K562 (cell line): Measurements from ENCODE around the gene MICAL2. TPM values are rescaled to one million over a fixed set of nuclear protein-coding genes. Genes with fewer than 3 reads are reported as not detected.

ENCODE experiments used
- ATAC-seq: fragments of 200-7000 bp; cut with Tn5 transposase; 3 replicates; pipeline ENCODE4 v1.9.1; 2020; ENCODE audit warnings: moderate library complexity
- BruUV-seq: library from RNA; stranded (reverse); fragments of 400-500 nt; replicated peaks from 2 replicates; lab custom pipeline; 2021; lab: Mats Ljungman, UMichigan
- CTCF ChIA-PET: fragments of 300-600 bp; formaldehyde crosslinking; extraction: SDS; loops from one replicate; lab custom pipeline; 2021; ENCODE audit warnings: low intra/inter-chr PET ratio; lab: Yijun Ruan, JAX
- POLR2A ChIA-PET: fragments of 300-600, 350-650 bp; sonication (Branson Sonifier 250); formaldehyde crosslinking; extraction: SDS; loops from one replicate; lab custom pipeline; 2021; ENCODE audit warnings: antibody characterized with exemption, inconsistent platforms; lab: Yijun Ruan, JAX
- DNase-seq, 4 experiments: peaks; one replicate each; pipeline versions ENCODE4 v3.0.0 to v3.0.0-alpha.2; 2011 to 2018; ENCODE audit warnings: low spot score in 3 of 4, mixed read lengths in 3 of 4; ENCODE audit errors: extremely low read depth in 1 of 4
- FAIRE-seq: peaks from 2 replicates; lab custom pipeline; 2011; peaks lifted over from hg19 to GRCh38; lab: Jason Lieb, UNC
- H2AFZ ChIP-seq: 2 replicates; pipeline ENCODE4 v1.6.0; 2011; ENCODE audit warnings: low read depth, low read length, control low read depth, inconsistent platforms
- H3K27ac ChIP-seq: fragments of 200-600 bp; 3 replicates; pipeline ENCODE4 v1.8.0; 2011; ENCODE audit warnings: low read depth, mild to moderate bottlenecking, control low read depth, inconsistent platforms, low read length, moderate library complexity, mixed read lengths; ENCODE audit errors: extremely low read depth
- H3K27me3 ChIP-seq, 2 experiments: fragments of 300-600 bp in 1 of 2; 2 replicates in 1 of 2; 3 replicates in 1 of 2; pipeline versions ENCODE4 v1.6.0 to v1.8.0; 2011; ENCODE audit warnings: inconsistent platforms in 2 of 2, low read length in 2 of 2, mild to moderate bottlenecking in 1 of 2, mixed read lengths in 1 of 2, moderate library complexity in 1 of 2; ENCODE audit not compliant: control insufficient read depth in 2 of 2, insufficient read depth in 2 of 2
- H3K36me3 ChIP-seq: fragments of 300-600 bp; 3 replicates; pipeline ENCODE4 v1.8.0; 2011; ENCODE audit warnings: mild to moderate bottlenecking, low read length, inconsistent platforms; ENCODE audit not compliant: control insufficient read depth, insufficient read depth
- H3K4me1 ChIP-seq, 2 experiments: fragments of 200-600 bp in 1 of 2; replicated peaks in 1 of 2; 2 replicates in 1 of 2; 3 replicates in 1 of 2; pipeline versions ENCODE4 v1.5.1 to v1.8.0; 2011; ENCODE audit warnings: inconsistent platforms in 2 of 2, low read length in 2 of 2, mild to moderate bottlenecking in 1 of 2, mixed read lengths in 1 of 2, moderate library complexity in 1 of 2; ENCODE audit not compliant: control insufficient read depth in 2 of 2, insufficient read depth in 2 of 2
- H3K4me2 ChIP-seq: 2 replicates; pipeline ENCODE4 v1.6.1; 2011; ENCODE audit warnings: low read length, control low read depth, inconsistent platforms, mixed read lengths; ENCODE audit not compliant: insufficient read depth
- H3K4me3 ChIP-seq: fragments of 200-600 bp; sonication (generic), shearing (Covaris generic); 2 replicates; pipeline ENCODE4 v1.5.1; 2016; ENCODE audit warnings: control low read depth, inconsistent platforms
- H3K79me2 ChIP-seq: fragments of 200-600 bp; 3 replicates; pipeline ENCODE4 v1.8.0; 2011; ENCODE audit warnings: low read length, inconsistent platforms; ENCODE audit not compliant: control insufficient read depth, insufficient read depth
- H3K9ac ChIP-seq, 2 experiments: 2 replicates each; pipeline versions ENCODE4 v1.6.0 to v1.6.1; 2011; ENCODE audit warnings: low read depth in 2 of 2, low read length in 2 of 2, control low read depth in 1 of 2, inconsistent platforms in 1 of 2, mild to moderate bottlenecking in 1 of 2, mixed read lengths in 1 of 2; ENCODE audit not compliant: insufficient read depth in 1 of 2
- H3K9me1 ChIP-seq: one replicate; pipeline ENCODE4 v1.6.0; 2011; ENCODE audit warnings: inconsistent platforms, mild to moderate bottlenecking, low read length, moderate library complexity; ENCODE audit not compliant: control insufficient read depth, insufficient read depth
- H3K9me3 ChIP-seq: replicated peaks from 2 replicates; pipeline ENCODE4 v1.5.1; 2011; ENCODE audit warnings: low read depth, low read length, inconsistent platforms; ENCODE audit not compliant: control insufficient read depth, insufficient read depth
- H4K20me1 ChIP-seq: replicated peaks from 2 replicates; pipeline ENCODE4 v1.6.1; 2011; ENCODE audit warnings: low read length, inconsistent platforms, mixed read lengths; ENCODE audit not compliant: control insufficient read depth, insufficient read depth
- CCNT2 ChIP-seq: IDR thresholded peaks from 2 replicates; pipeline ENCODE4 v1.6.1; 2011; ENCODE audit warnings: borderline replicate concordance, low read depth, mild to moderate bottlenecking, moderate library complexity, mixed read lengths, low read length; ENCODE audit not compliant: insufficient read length; ENCODE audit errors: extremely low read depth
- CEBPB ChIP-seq: fragments of 450-650 bp; IDR thresholded peaks from 2 replicates; pipeline ENCODE4 v1.6.1; 2016; ENCODE audit warnings: missing genetic modification characterization, missing compliant biosample characterization
- CREBBP ChIP-seq: IDR thresholded peaks from one replicate; pipeline ENCODE4 v1.6.1; 2012; ENCODE audit warnings: low read depth, mild to moderate bottlenecking, control low read depth, inconsistent platforms, low read length
- CTBP1 ChIP-seq: fragments of 450-650 bp; IDR thresholded peaks from 2 replicates; pipeline ENCODE4 v1.6.1; 2016; ENCODE audit warnings: borderline replicate concordance
- DNMT1 ChIP-seq: fragments of 450-650 bp; IDR thresholded peaks from 2 replicates; pipeline ENCODE4 v1.6.1; 2016; ENCODE audit warnings: antibody characterized with exemption, mild to moderate bottlenecking
- ELF4 ChIP-seq: fragments of 450-650 bp; formaldehyde crosslinking; IDR thresholded peaks from 2 replicates; pipeline ENCODE4 v1.4.0; 2022; ENCODE audit warnings: missing genetic modification characterization
- ETV6 ChIP-seq, 3 experiments: fragments of 150-350 bp in 1 of 3; sonication (generic) in 1 of 3; formaldehyde crosslinking in 1 of 3; IDR thresholded peaks; 2 replicates each; pipeline versions ENCODE4 v1.6.1 to v1.8.0; 2014 to 2022; ENCODE audit warnings: borderline replicate concordance in 2 of 3, low read depth in 2 of 3, antibody characterized with exemption in 1 of 3, low read length in 1 of 3, mild to moderate bottlenecking in 1 of 3, missing genetic modification reagents in 1 of 3
- KDM4B ChIP-seq, 2 experiments: fragments of 450-650 bp in 1 of 2; sonication (generic) in 1 of 2; IDR thresholded peaks; 2 replicates each; pipeline ENCODE4 v1.6.1; 2016 to 2017; ENCODE audit warnings: borderline replicate concordance in 2 of 2, antibody characterized with exemption in 1 of 2, low read depth in 1 of 2, mild to moderate bottlenecking in 1 of 2
- MXI1 ChIP-seq: IDR thresholded peaks from 2 replicates; pipeline ENCODE4 v1.6.1; 2011; ENCODE audit warnings: low read depth, mild to moderate bottlenecking, improper control_type of control experiment, low read length
- NFRKB ChIP-seq: fragments of 450-650 bp; IDR thresholded peaks from 2 replicates; pipeline ENCODE4 v1.6.1; 2016; ENCODE audit warnings: low read depth
- RFX1 ChIP-seq: fragments of 450-650 bp; IDR thresholded peaks from 2 replicates; pipeline ENCODE4 v1.6.1; 2016; ENCODE audit warnings: mild to moderate bottlenecking, moderate library complexity
- TBL1XR1 ChIP-seq, 2 experiments: IDR thresholded peaks; 2 replicates each; pipeline ENCODE4 v1.6.1; 2012; ENCODE audit warnings: improper control_type of control experiment in 2 of 2, low read length in 2 of 2, mild to moderate bottlenecking in 1 of 2
- TCFL5 ChIP-seq: fragments of 250-450 bp; sonication (Bioruptor Pico); conservative IDR thresholded peaks from 2 replicates; pipeline ENCODE4 v1.6.1; 2021; ENCODE audit warnings: mild to moderate bottlenecking, moderate library complexity, matching md5 sums
- ZC3H11A ChIP-seq: IDR thresholded peaks from 2 replicates; pipeline ENCODE4 v1.6.1; 2012; ENCODE audit warnings: low read depth, low read length, improper control_type of control experiment
- ZNF197 ChIP-seq: fragments of 200-800 bp; sonication (Bioruptor generic); IDR thresholded peaks from 2 replicates; pipeline ENCODE4 v1.6.1; 2016; ENCODE audit warnings: low read depth, missing genetic modification characterization, missing compliant biosample characterization
- ZNF384 ChIP-seq: IDR thresholded peaks from 2 replicates; pipeline ENCODE4 v1.6.1; 2012; ENCODE audit warnings: low read depth, low read length, improper control_type of control experiment
- WGBS: fragments of 100-300 bp; shearing (Covaris generic); methylation state at CpG from one replicate; pipeline ENCODE4 v1.1.6; 2016; ENCODE audit warnings: low coverage, mixed read lengths; ENCODE audit not compliant: insufficient coverage; ENCODE audit errors: missing lambda C conversion rate; 5-methylcytosine and 5-hydroxymethylcytosine counted together
- in situ Hi-C: fragments of 300-500 bp; cut with MboI; formaldehyde crosslinking; loops from 4 replicates; pipeline ENCODE4 v1.15.0; 2018; ENCODE audit warnings: inconsistent platforms, mixed read lengths
- intact Hi-C: fragments of 100-400 bp; cut with micrococcal nuclease; formaldehyde crosslinking; loops from 2 replicates; pipeline ENCODE4 v1.14.2; 2022
- polyA plus RNA-seq, 8 experiments: library from polyadenylated mRNA; depleted of rRNA in 4 of 8; stranded (reverse) in 5 of 8; unstranded in 3 of 8; fragments of >200 nt; fragmentation: Nextera tagmentation in 2 of 8; fragmentation: Illumina TruSeq in 1 of 8; extraction: Ambion mirVana in 2 of 8; extraction: Trizol in 1 of 8; gene quantifications; 2 replicates each; pipeline versions ENCODE4 v1.2.1 to v1.2.3, GENCODE V29; 2011 to 2014; ENCODE audit warnings: inconsistent platforms in 1 of 8, missing spikeins in 1 of 8
- total RNA-seq, 7 experiments: library from RNA; depleted of rRNA in 6 of 7; stranded (reverse); fragments of >200 nt in 6 of 7; fragmentation: Illumina TruSeq in 2 of 7; extraction: Trizol in 2 of 7; gene quantifications; 2 replicates each; pipeline versions ENCODE4 v1.2.1 to v1.2.3, GENCODE V29; 2011 to 2021; ENCODE audit warnings: low replicate concordance in 1 of 7

MICAL2 gene
- total and polyA plus RNA-seq, 9 of the 15 experiments (the other 6 are each of a cell fraction or from before 2014, with no cell fraction given) = 4.7 to 64.2 (median 33.6) TPM

GRCh38 chr11:12215181-12215593, 104.8 kb downstream of the MICAL2 start:
- H3K9me1 ChIP-seq = no peaks in the 10 kb centered on the region
- intact Hi-C loops (no loop called here), in situ Hi-C loops (no loop called here)
- DNase-seq (no peak), FAIRE-seq (no peak), ATAC-seq (no peak)
- no peak overlapping the region for H3K27ac ChIP-seq
- H3K9ac ChIP-seq = no peak overlapping the region
- no peak overlapping the region for H3K4me3 ChIP-seq
- no peaks in the 10 kb centered on the region for H3K79me2 ChIP-seq
- no peaks in the 10 kb centered on the region for H4K20me1 ChIP-seq
- ChIA-PET POLR2A (interaction anchor here (1.1 to 4.8 kb wide), 3 partner anchors 15 to 79 kb away, joined by 3 to 21 read pairs (median 10); no protein-coding TSS in a partner anchor), CTCF (no interaction called here)
- peaks cover 6 to 10% of the 10 kb centered on the region in 2 experiments; a peak in 4 of 5 replicates for H3K4me1 ChIP-seq
- H3K36me3 ChIP-seq = peaks cover 43% of the 10 kb centered on the region; the same call in 2 of the 3 replicates
- H3K9me3 ChIP-seq = no peaks in the 10 kb centered on the region
- H3K27me3 ChIP-seq = no peaks in the 10 kb centered on the region
- BruUV-seq = no TSS peak
- 88% methylated on average over 9 of the region's 9 CpGs for WGBS
- TF ChIP-seq CCNT2 (no peak), RFX1 (peak; percentile 18; the same call in 1 of the 2 replicates), ZC3H11A (no peak), MXI1 (no peak), NFRKB (no peak), CTBP1 (no peak)
- H3K4me2 ChIP-seq = no peak overlapping the region
- no peak overlapping the region for H2AFZ ChIP-seq

- Histone ChIP-seq H3K4me1 (peaks cover 6 to 10% of the 10 kb centered on the region in 2 experiments; a peak in 4 of 5 replicates), H3K9me1 (no peaks in the 10 kb centered on the region), H4K20me1 (no peaks in the 10 kb centered on the region), H3K9me3 (no peaks in the 10 kb centered on the region), H2AFZ (no peak overlapping the region), H3K4me3 (no peak overlapping the region), H3K27ac (no peak overlapping the region), H3K9ac (peak overlapping the region in 1 of 2 experiments; percentile 43; a peak in 1 of 4 replicates), H3K79me2 (no peaks in the 10 kb centered on the region), H3K27me3 (no peaks in the 10 kb centered on the region), H3K36me3 (peaks cover 43% of the 10 kb centered on the region; the same call in 2 of the 3 replicates), H3K4me2 (no peak overlapping the region)
- POLR2A ChIA-PET = interaction anchor here (1.1 to 4.8 kb wide), 2 partner anchors 16 to 17 kb away, joined by 10 to 21 read pairs; no protein-coding TSS in a partner anchor
- in situ Hi-C loops = no loop called here
- intact Hi-C loops = no loop called here
- ATAC-seq = no peak
- no peak for FAIRE-seq
- WGBS = 90% methylated on average over 3 of the region's 10 CpGs
- no TSS peak for BruUV-seq
- DNase-seq = no peak
- CTCF ChIA-PET = no interaction called here
- TF ChIP-seq TCFL5 = no peak
- TF ChIP-seq ELF4 (CRISPR knock-in tag) = no peak
- TF ChIP-seq ETV6 (IDR thresholded peaks at IDR 0.05; ENCODE audit: borderline replicate concordance in 1 of 2, low read depth in 2 of 2, low read length in 1 of 2) = no peak
- no peak for TF ChIP-seq ETV6 (CRISPR knock-in tag; IDR thresholded peaks at IDR 0.05; ENCODE audit: borderline replicate concordance)
- TF ChIP-seq CEBPB = no peak
- no peak for TF ChIP-seq ZNF384
- no peak for TF ChIP-seq CREBBP
- no peak for TF ChIP-seq ZNF197 (CRISPR knock-in tag)
- no peak for TF ChIP-seq KDM4B (IDR thresholded peaks at IDR 0.05; ENCODE audit: borderline replicate concordance in 2 of 2, low read depth in 1 of 2)
- TF ChIP-seq DNMT1 = no peak
- TF ChIP-seq TBL1XR1 (IDR thresholded peaks at IDR 0.05; ENCODE audit: low read length in 2 of 2) = no peak
Observed at GRCh38 chr11:12216041-12216451, 105.7 kb downstream of the MICAL2 start.
